Caco-2 (cell line): ENCODE data around the gene MUSTN1. TPM values are rescaled to one million over a fixed set of nuclear protein-coding genes. Genes with fewer than 3 reads are reported as not detected.

ENCODE experiments used
- BruUV-seq: library from RNA; stranded (reverse); fragments of 400-500 nt; replicated peaks from 2 replicates; lab custom pipeline; 2021; lab: Mats Ljungman, UMichigan
- CTCF ChIA-PET: fragments of 300-600 bp; sonication (Branson Sonifier 250); formaldehyde crosslinking; loops from one replicate; lab custom pipeline; 2022; ENCODE audit warnings: antibody characterized with exemption; lab: Charles Lee
- POLR2A ChIA-PET: fragments of 300-600 bp; sonication (Branson Sonifier 250); formaldehyde crosslinking; loops from one replicate; lab custom pipeline; 2022; ENCODE audit warnings: antibody characterized with exemption; lab: Charles Lee
- DNase-seq, 2 experiments: peaks; one replicate each; pipeline versions ENCODE4 v3.0.0 to v3.0.0-alpha.2; 2020 to 2022
- H3K27me3 ChIP-seq: replicated peaks from 2 replicates; pipeline ENCODE4 v1.6.0; 2011; ENCODE audit warnings: low read length; ENCODE audit not compliant: control insufficient read depth, insufficient read depth
- H3K36me3 ChIP-seq: 2 replicates; pipeline ENCODE4 v1.5.1; 2011; ENCODE audit warnings: low read length; ENCODE audit not compliant: control insufficient read depth, insufficient read depth
- H3K4me1 ChIP-seq: fragments of 250-450 bp; sonication (Bioruptor Pico); 2 replicates; pipeline ENCODE4 v1.5.1; 2020; ENCODE audit warnings: mild to moderate bottlenecking
- H3K4me3 ChIP-seq: 2 replicates; pipeline ENCODE4 v1.5.1; 2011; ENCODE audit warnings: low read depth, mild to moderate bottlenecking, control low read depth, low read length
- H3K9me3 ChIP-seq: fragments of 250-450 bp; sonication (Bioruptor Pico); 2 replicates; pipeline ENCODE4 v1.5.1; 2020; ENCODE audit warnings: mild to moderate bottlenecking, moderate library complexity
- H3K27ac Mint-ChIP-seq: one replicate; pipeline ENCODE4 v1.8.0; 2022; ENCODE audit warnings: mixed read lengths; ENCODE audit not compliant: unreplicated experiment
- H3K27me3 Mint-ChIP-seq: one replicate; pipeline ENCODE4 v1.8.0; 2022; ENCODE audit warnings: mixed read lengths; ENCODE audit not compliant: insufficient read depth, unreplicated experiment
- H3K36me3 Mint-ChIP-seq: one replicate; pipeline ENCODE4 v1.8.0; 2022; ENCODE audit warnings: mild to moderate bottlenecking, mixed read lengths; ENCODE audit not compliant: insufficient read depth, unreplicated experiment
- H3K4me1 Mint-ChIP-seq: one replicate; pipeline ENCODE4 v1.8.0; 2022; ENCODE audit warnings: low read depth, mixed read lengths; ENCODE audit not compliant: unreplicated experiment
- H3K4me3 Mint-ChIP-seq: one replicate; pipeline ENCODE4 v1.8.0; 2022; ENCODE audit warnings: mild to moderate bottlenecking, moderate library complexity, mixed read lengths; ENCODE audit not compliant: unreplicated experiment
- H3K9me3 Mint-ChIP-seq: one replicate; pipeline ENCODE4 v1.8.0; 2022; ENCODE audit warnings: mixed read lengths; ENCODE audit not compliant: unreplicated experiment
- CTCF ChIP-seq, 2 experiments: fragments of 200-600 bp in 1 of 2; IDR thresholded peaks; 1 replicate in 1 of 2; 2 replicates in 1 of 2; pipeline versions ENCODE4 v1.5.1 to v1.8.0; 2011 to 2022; ENCODE audit warnings: antibody characterized with exemption in 1 of 2, control low read depth in 1 of 2, inconsistent platforms in 1 of 2, low read depth in 1 of 2, low read length in 1 of 2, mild to moderate bottlenecking in 1 of 2, moderate library complexity in 1 of 2; ENCODE audit not compliant: insufficient read depth in 1 of 2, severe bottlenecking in 1 of 2, unreplicated experiment in 1 of 2
- intact Hi-C: fragments of 100-400 bp; cut with micrococcal nuclease; formaldehyde crosslinking; loops from one replicate; pipeline ENCODE4 v1.10.0; 2022; ENCODE audit not compliant: unreplicated experiment
- total RNA-seq: library from RNA; stranded (reverse); gene quantifications from 2 replicates; pipeline ENCODE4 v1.2.3, GENCODE V29; 2022

Gene MUSTN1
- total RNA-seq, 1 experiment from 2014 or later = 1.8 TPM

DNA sequence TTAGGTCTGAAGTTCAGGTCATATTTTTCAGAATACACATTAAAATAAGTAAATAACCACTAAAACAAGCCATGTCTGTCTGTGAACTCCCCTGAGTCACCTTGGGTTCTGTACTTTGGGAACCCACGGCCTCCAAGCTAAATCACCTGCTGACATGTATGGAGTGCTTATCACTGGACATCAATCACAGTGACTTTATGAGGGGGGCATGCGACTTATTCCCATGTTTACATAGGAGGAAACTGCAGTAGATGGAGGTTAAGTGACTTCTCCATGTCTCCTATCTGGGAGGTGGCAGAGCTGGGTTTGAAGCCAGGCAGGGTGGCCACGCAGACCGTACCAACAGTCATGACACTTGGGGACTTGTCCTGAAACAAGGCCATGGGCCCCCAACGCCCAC lies 12.5 kb downstream of the MUSTN1 start:
- ChIA-PET CTCF (no interaction called here), POLR2A (no interaction called here)
- H3K4me3 ChIP-seq = no peak overlapping the region
- Mint-ChIP-seq H3K36me3 (no peaks in the 10 kb centered on the region), H3K27me3 (no peaks in the 10 kb centered on the region), H3K9me3 (no peaks in the 10 kb centered on the region), H3K27ac (no peak overlapping the region), H3K4me1 (peaks cover 6% of the 10 kb centered on the region), H3K4me3 (no peak overlapping the region)
- no peaks in the 10 kb centered on the region for H3K36me3 ChIP-seq
- no peaks in the 10 kb centered on the region for H3K27me3 ChIP-seq
- TF ChIP-seq CTCF (IDR thresholded peaks at IDR 0.05; ENCODE audit: insufficient read depth in 1 of 2, low read depth in 1 of 2, low read length in 1 of 2, severe bottlenecking in 1 of 2, unreplicated experiment in 1 of 2) = no peak
- intact Hi-C loops = no loop called here
- no peak for DNase-seq
- BruUV-seq = no TSS peak
- H3K4me1 ChIP-seq = no peaks in the 10 kb centered on the region
- H3K9me3 ChIP-seq = no peaks in the 10 kb centered on the region

DNA sequence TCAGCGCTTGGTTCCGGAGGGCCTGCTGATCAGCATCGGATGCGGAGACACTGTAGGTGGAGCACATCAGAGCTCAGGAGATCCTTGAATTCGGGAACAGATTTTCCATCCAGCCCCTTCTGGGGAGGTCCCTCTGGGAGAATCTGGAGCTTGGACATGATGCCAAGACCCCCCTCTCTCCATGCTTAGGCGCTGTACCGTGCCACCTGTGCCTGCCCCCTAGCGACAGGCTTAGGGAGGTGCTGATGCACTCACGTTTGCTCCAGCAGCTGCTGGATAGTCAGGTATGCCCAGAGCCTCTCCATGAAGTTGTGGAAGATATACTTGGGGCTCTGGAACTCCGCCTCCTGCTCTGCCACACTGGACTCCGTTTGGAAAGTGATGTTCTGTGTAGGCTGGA lies 14.1 kb downstream of the MUSTN1 start:
- Mint-ChIP-seq H3K4me3 (no peak overlapping the region), H3K27me3 (no peaks in the 10 kb centered on the region), H3K27ac (no peak overlapping the region), H3K9me3 (no peaks in the 10 kb centered on the region), H3K4me1 (peaks cover 6% of the 10 kb centered on the region), H3K36me3 (no peaks in the 10 kb centered on the region)
- peak; percentile 64 to 84 for TF ChIP-seq CTCF (IDR thresholded peaks at IDR 0.05; ENCODE audit: insufficient read depth in 1 of 2, low read depth in 1 of 2, low read length in 1 of 2, severe bottlenecking in 1 of 2, unreplicated experiment in 1 of 2)
- ChIA-PET POLR2A (no interaction called here), CTCF (interaction anchor here (0.5 to 1.6 kb wide), 12 partner anchors 9 to 248 kb away, joined by 3 to 19 read pairs (median 4); partner anchors contain the start of gene NEK4)
- Histone ChIP-seq H3K36me3 (no peaks in the 10 kb centered on the region), H3K27me3 (no peaks in the 10 kb centered on the region), H3K4me1 (no peaks in the 10 kb centered on the region), H3K4me3 (no peak overlapping the region), H3K9me3 (no peaks in the 10 kb centered on the region)
- BruUV-seq = no TSS peak
- DNase-seq = peak; percentile 51 to 62
- intact Hi-C loops = loop anchor here (1.0 to 2.0 kb wide), 2 partner anchors 50 to 78 kb away; partner anchors contain the start of gene NEK4

DNA sequence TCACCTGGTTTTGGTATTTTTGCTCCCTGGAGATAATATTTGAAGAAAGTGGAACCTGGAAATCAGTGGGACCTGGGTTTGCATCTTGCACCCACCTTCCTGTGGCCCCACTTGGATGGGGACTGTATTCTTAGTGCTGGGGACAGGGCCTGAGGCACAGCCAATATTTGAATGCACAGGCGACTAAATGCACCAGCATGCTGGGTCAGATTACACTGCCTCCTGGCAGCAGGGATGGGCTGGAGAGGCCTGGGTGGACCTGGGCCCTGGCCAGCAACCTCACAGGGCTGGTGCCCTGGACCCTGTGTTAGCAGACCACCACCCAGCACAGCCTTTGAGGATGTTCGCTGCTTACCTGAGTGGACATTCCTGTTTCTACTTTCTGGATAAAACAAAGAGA lies 14.9 kb downstream of the MUSTN1 start:
- ChIA-PET POLR2A (no interaction called here), CTCF (interaction anchor here (1.0 to 1.2 kb wide), 3 partner anchors 9 to 20 kb away, joined by 3 to 4 read pairs (median 4); no protein-coding TSS in a partner anchor)
- Mint-ChIP-seq H3K27me3 (no peaks in the 10 kb centered on the region), H3K27ac (no peak overlapping the region), H3K4me3 (no peak overlapping the region), H3K9me3 (no peaks in the 10 kb centered on the region), H3K4me1 (peaks cover 6% of the 10 kb centered on the region), H3K36me3 (no peaks in the 10 kb centered on the region)
- BruUV-seq = no TSS peak
- Histone ChIP-seq H3K4me1 (no peaks in the 10 kb centered on the region), H3K9me3 (no peaks in the 10 kb centered on the region), H3K36me3 (no peaks in the 10 kb centered on the region), H3K27me3 (no peaks in the 10 kb centered on the region), H3K4me3 (no peak overlapping the region)
- TF ChIP-seq CTCF (IDR thresholded peaks at IDR 0.05; ENCODE audit: insufficient read depth in 1 of 2, low read depth in 1 of 2, low read length in 1 of 2, severe bottlenecking in 1 of 2, unreplicated experiment in 1 of 2) = no peak
- intact Hi-C loops = loop anchor here (2.0 kb wide), 1 partner anchor 49 kb away; the partner anchor contains the start of gene NEK4
- DNase-seq = no peak
